Progenitor cell of endocrine pancreas (in vitro differentiated cells): ENCODE measurements around the gene PIP5K1B. TPM values are rescaled to one million over a fixed set of nuclear protein-coding genes. Genes with fewer than 3 reads are reported as not detected.

Experiments
- DNase-seq: peaks from one replicate; pipeline ENCODE4 v3.0.0; 2021; ENCODE audit warnings: low spot score; ENCODE audit not compliant: unreplicated experiment
- H3K27ac Mint-ChIP-seq: 2 replicates; pipeline ENCODE4 v1.8.0; 2021; ENCODE audit warnings: mild to moderate bottlenecking, moderate library complexity, mixed read lengths
- H3K27me3 Mint-ChIP-seq: 2 replicates; pipeline ENCODE4 v1.8.0; 2021; ENCODE audit warnings: mixed read lengths
- H3K36me3 Mint-ChIP-seq: 2 replicates; pipeline ENCODE4 v1.8.0; 2022; ENCODE audit warnings: mixed read lengths; ENCODE audit not compliant: insufficient read depth
- H3K4me1 Mint-ChIP-seq: 2 replicates; pipeline ENCODE4 v1.8.0; 2021; ENCODE audit warnings: low read depth, mixed read lengths
- H3K4me3 Mint-ChIP-seq: 2 replicates; pipeline ENCODE4 v1.8.0; 2021; ENCODE audit warnings: low read depth, mild to moderate bottlenecking, moderate library complexity, mixed read lengths
- H3K9me3 Mint-ChIP-seq: 2 replicates; pipeline ENCODE4 v1.8.0; 2021; ENCODE audit warnings: low read depth, mixed read lengths
- total RNA-seq: library from RNA; stranded (reverse); gene quantifications from 2 replicates; pipeline ENCODE4 v1.2.1, GENCODE V29; 2021
- TF ChIP-seq, protein P1 (sequence below): fragments of 200-600 bp; sonication (generic); IDR thresholded peaks from one replicate; pipeline ENCODE4 v1.5.0; 2021; ENCODE audit warnings: antibody characterized with exemption, mild to moderate bottlenecking; ENCODE audit not compliant: unreplicated experiment

PIP5K1B gene
- total RNA-seq, 1 donor from 2014 or later: 1.5 TPM

DNA sequence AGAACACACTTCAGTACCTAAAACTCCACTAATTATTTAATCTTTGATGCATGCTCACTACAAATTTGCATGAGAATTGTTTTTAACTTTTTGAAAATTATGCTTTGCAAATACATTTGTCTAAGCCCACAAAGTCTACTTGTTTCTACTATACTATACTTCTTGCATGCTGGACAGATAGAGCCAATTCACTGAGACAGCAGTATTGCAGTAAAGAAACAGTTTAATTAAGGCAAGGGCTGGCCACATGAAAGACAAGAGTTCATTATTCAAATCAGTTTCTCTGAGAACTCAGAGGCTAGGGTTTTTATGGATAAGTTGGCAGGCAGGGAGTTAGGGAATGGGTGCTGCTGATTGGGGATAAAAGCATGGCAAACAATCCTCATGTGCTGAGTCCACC, 324.5 kb downstream of the PIP5K1B start:
- TF ChIP-seq, protein P1, sequence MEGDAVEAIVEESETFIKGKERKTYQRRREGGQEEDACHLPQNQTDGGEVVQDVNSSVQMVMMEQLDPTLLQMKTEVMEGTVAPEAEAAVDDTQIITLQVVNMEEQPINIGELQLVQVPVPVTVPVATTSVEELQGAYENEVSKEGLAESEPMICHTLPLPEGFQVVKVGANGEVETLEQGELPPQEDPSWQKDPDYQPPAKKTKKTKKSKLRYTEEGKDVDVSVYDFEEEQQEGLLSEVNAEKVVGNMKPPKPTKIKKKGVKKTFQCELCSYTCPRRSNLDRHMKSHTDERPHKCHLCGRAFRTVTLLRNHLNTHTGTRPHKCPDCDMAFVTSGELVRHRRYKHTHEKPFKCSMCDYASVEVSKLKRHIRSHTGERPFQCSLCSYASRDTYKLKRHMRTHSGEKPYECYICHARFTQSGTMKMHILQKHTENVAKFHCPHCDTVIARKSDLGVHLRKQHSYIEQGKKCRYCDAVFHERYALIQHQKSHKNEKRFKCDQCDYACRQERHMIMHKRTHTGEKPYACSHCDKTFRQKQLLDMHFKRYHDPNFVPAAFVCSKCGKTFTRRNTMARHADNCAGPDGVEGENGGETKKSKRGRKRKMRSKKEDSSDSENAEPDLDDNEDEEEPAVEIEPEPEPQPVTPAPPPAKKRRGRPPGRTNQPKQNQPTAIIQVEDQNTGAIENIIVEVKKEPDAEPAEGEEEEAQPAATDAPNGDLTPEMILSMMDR: no peak
- Mint-ChIP-seq H3K9me3 (peaks cover 7% of the 10 kb centered on the region), H3K36me3 (no peaks in the 10 kb centered on the region), H3K4me1 (no peaks in the 10 kb centered on the region), H3K27me3 (no peaks in the 10 kb centered on the region), H3K27ac (no peak overlapping the region), H3K4me3 (no peak overlapping the region)
- DNase-seq: no peak

DNA sequence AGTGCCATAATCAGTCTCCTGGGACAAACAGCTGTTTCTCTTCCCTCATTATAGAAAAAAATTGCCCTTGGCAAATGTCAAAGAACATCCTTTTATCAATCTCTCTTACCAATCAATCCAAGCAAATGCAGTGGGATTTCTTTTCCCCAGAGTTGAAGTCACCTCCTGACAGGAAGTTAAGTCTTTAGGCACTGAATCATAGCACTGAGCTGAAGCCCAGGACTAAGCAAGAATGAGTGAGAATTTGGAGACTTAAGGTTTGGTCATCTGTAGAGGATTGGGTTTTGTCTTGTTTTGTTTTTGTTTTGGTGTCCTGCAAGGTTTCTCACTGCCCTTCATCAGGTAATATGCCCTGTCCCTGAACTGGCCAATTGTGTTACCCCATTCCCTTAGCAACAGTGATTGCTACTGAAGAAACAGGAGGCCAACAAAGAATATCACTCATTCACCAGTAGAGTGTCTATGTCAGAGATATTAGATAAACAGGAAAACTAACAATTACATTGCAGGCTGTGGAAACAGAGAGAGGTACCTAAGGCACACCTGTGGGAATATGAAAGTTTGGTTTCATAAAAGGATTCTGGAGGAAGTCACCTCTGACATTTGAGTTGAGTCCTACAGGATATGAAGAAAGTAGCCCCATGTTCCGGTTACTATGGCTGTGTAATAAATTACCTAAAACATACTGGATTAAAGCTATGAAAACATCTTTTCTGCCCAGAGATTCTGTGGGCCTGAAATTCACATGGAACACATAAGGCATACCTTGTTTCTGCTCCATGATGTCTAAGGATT, 326.0 kb downstream of the PIP5K1B start:
- H3K9me3 Mint-ChIP-seq: peaks cover 7% of the 10 kb centered on the region
- H3K36me3 Mint-ChIP-seq: no peaks in the 10 kb centered on the region
- no peaks in the 10 kb centered on the region for H3K27me3 Mint-ChIP-seq
- peak overlapping the region; percentile 22 for H3K27ac Mint-ChIP-seq
- no peak for DNase-seq
- TF ChIP-seq, protein P1: no peak
- H3K4me3 Mint-ChIP-seq: no peak overlapping the region
- H3K4me1 Mint-ChIP-seq: no peaks in the 10 kb centered on the region

DNA sequence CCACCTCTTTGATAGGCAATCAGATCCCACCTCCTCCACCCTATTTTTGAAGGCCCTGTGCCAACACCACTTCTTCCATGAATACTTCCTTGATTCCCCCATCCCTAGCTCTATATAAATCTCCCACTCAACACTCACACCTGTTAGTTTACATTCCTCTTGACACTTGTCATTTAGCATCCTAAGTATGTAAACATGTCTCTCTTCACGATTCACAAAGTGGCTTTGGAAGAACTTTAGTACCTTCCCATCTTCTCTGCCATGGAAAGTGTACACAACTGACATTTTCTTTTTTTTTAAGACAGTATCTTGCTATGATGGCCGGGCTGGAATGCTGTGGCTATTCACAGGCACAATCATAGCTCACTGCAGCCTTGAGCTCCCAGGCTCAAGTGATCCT, 329.0 kb downstream of the PIP5K1B start:
- H3K4me3 Mint-ChIP-seq: peak overlapping the region; percentile 60
- peaks cover 4% of the 10 kb centered on the region for H3K4me1 Mint-ChIP-seq
- H3K36me3 Mint-ChIP-seq: no peaks in the 10 kb centered on the region
- H3K27me3 Mint-ChIP-seq: no peaks in the 10 kb centered on the region
- no peak overlapping the region for H3K27ac Mint-ChIP-seq
- TF ChIP-seq, protein P1: no peak
- DNase-seq: no peak
- peaks cover 7% of the 10 kb centered on the region for H3K9me3 Mint-ChIP-seq

DNA sequence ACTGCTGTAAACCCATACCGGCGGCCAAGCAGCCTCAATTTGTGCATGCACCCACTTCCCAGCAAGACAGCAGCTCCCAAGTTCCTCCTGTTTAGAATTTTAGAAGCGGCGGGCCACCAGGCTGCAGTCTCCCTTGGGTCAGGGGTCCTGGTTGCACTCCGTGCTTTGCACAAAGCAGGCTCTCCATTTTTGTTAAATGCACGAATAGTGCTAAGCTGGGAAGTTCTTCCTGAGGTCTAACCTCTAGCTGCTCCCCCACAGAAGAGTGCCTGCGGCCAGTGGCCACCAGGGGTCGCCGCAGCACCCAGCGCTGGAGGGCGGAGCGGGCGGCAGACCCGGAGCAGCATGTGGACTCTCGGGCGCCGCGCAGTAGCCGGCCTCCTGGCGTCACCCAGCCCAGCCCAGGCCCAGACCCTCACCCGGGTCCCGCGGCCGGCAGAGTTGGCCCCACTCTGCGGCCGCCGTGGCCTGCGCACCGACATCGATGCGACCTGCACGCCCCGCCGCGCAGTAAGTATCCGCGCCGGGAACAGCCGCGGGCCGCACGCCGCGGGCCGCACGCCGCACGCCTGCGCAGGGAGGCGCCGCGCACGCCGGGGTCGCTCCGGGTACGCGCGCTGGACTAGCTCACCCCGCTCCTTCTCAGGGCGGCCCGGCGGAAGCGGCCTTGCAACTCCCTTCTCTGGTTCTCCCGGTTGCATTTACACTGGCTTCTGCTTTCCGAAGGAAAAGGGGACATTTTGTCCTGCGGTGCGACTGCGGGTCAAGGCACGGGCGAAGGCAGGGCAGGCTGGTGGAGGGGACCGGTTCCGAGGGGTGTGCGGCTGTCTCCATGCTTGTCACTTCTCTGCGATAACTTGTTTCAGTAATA, 330.6 kb downstream of the PIP5K1B start, which contains the start of gene FXN:
TSS of gene FXN (plus strand) at position 315 of the 871 bp plus-strand sequence. CDS start at position 346, 31 bp downstream.
- TF ChIP-seq, protein P1: peak; percentile 100

DNA sequence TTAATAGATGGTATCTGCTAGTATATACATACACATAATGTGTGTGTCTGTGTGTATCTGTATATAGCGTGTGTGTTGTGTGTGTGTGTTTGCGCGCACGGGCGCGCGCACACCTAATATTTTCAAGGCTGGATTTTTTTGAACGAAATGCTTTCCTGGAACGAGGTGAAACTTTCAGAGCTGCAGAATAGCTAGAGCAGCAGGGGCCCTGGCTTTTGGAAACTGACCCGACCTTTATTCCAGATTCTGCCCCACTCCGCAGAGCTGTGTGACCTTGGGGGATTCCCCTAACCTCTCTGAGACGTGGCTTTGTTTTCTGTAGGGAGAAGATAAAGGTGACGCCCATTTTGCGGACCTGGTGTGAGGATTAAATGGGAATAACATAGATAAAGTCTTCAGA, 331.3 kb downstream of the PIP5K1B start:
- H3K4me1 Mint-ChIP-seq: peaks cover 4% of the 10 kb centered on the region
- no peaks in the 10 kb centered on the region for H3K9me3 Mint-ChIP-seq
- TF ChIP-seq, protein P1: no peak
- H3K27me3 Mint-ChIP-seq: no peaks in the 10 kb centered on the region
- no peaks in the 10 kb centered on the region for H3K36me3 Mint-ChIP-seq
- no peak for DNase-seq
- H3K4me3 Mint-ChIP-seq: peak overlapping the region; percentile 95
- peak overlapping the region; percentile 97 for H3K27ac Mint-ChIP-seq

More for the DNA sequence above, 330.6 kb downstream of the PIP5K1B start, which contains the start of gene FXN:
- H3K4me3 Mint-ChIP-seq: peak within 1 kb of the TSS; percentile 95
- no peaks in the 10 kb centered on the region for H3K27me3 Mint-ChIP-seq
- H3K4me1 Mint-ChIP-seq: peaks cover 4% of the 10 kb centered on the region
- H3K36me3 Mint-ChIP-seq: no peaks in the 10 kb centered on the region
- DNase-seq: peak; percentile 79
- H3K9me3 Mint-ChIP-seq: no peaks in the 10 kb centered on the region
- peak within 1 kb of the TSS; percentile 97 for H3K27ac Mint-ChIP-seq
